GM18502 (cell line): ENCODE data around the gene TTC28.
"Not testable (repeated sequence)": the region's sequence is repeated elsewhere in the genome, so short reads cannot be mapped to it uniquely, and the experiment has no call there.

ENCODE experiments used
- ATAC-seq: cut with Tn5 transposase; IDR thresholded peaks from one replicate; pipeline ENCODE4 v1.9.1; 2021; ENCODE audit warnings: mild to moderate bottlenecking; ENCODE audit not compliant: unreplicated experiment, poor library complexity

The TTC28 gene

GRCh38 chr22:28679611-28680287 lies at the start of gene TTC28:
Gene TTC28 (minus strand): TSS chr22:28679840. CDS start chr22:28679723, 117 bp downstream.
- ATAC-seq: not testable (repeated sequence)

- no peak for ATAC-seq
Observed at GRCh38 chr22:28728621-28729313, 49.1 kb upstream of the TTC28 start.

- no peak for ATAC-seq
Observed at GRCh38 chr22:28728002-28728401, 48.4 kb upstream of the TTC28 start.

GRCh38 chr22:28718044-28718443 lies 38.4 kb upstream of the TTC28 start:
- no peak for ATAC-seq

- ATAC-seq: no peak
Observed at GRCh38 chr22:28716686-28717085, 37.0 kb upstream of the TTC28 start.

GRCh38 chr22:28715611-28716010 lies 36.0 kb upstream of the TTC28 start:
- ATAC-seq: no peak

GRCh38 chr22:28714043-28714628 lies 34.5 kb upstream of the TTC28 start:
- ATAC-seq: no peak

- no peak for ATAC-seq
Observed at GRCh38 chr22:28711820-28712777, 32.5 kb upstream of the TTC28 start.

GRCh38 chr22:28711341-28711740 lies 31.7 kb upstream of the TTC28 start:
- ATAC-seq: no peak

- no peak for ATAC-seq
Observed at GRCh38 chr22:28710576-28711191, 31.0 kb upstream of the TTC28 start.

- ATAC-seq: no peak
Observed at GRCh38 chr22:28710107-28710506, 30.5 kb upstream of the TTC28 start.

GRCh38 chr22:28706845-28707244 lies 27.2 kb upstream of the TTC28 start:
- ATAC-seq: no peak

GRCh38 chr22:28703436-28703835 lies 23.8 kb upstream of the TTC28 start:
- ATAC-seq: no peak

GRCh38 chr22:28702891-28703290 lies 23.3 kb upstream of the TTC28 start:
- ATAC-seq: no peak

GRCh38 chr22:28693041-28693760 lies 13.6 kb upstream of the TTC28 start:
- not testable (repeated sequence) for ATAC-seq

- ATAC-seq: not testable (repeated sequence)
Observed at GRCh38 chr22:28689796-28690195, 10.2 kb upstream of the TTC28 start.

GRCh38 chr22:28682966-28683365 lies 3.3 kb upstream of the TTC28 start:
- ATAC-seq: not testable (repeated sequence)

GRCh38 chr22:28680813-28681490 lies 1.3 kb upstream of the TTC28 start:
- not testable (repeated sequence) for ATAC-seq
